Measurements from ENCODE around the gene ZNF688. TPM values are rescaled to one million over a fixed set of nuclear protein-coding genes. Genes with fewer than 3 reads are reported as not detected.
A peak's percentile ranks its signal among the peaks of the same experiment; 100 is the strongest.

The ZNF688 gene
- total RNA-seq, 3 donors from 2014 or later (not counting 1 experiment from before 2014, with no cell fraction given) = 10.1 to 16.9 (median 16.5) TPM

- under 1% methylated on average over 66 of the region's 73 CpGs for WGBS (ENCODE audit: insufficient coverage)
- Histone ChIP-seq H3K4me1 (ENCODE audit: control insufficient read depth, insufficient read depth, low read length) (peaks cover 18% of the 10 kb centered on the region), H3K4me3 (ENCODE audit: low read length) (peak within 1 kb of the TSS; percentile 81), H3K27me3 (ENCODE audit: control insufficient read depth, insufficient read depth, low read length) (no peaks in the 10 kb centered on the region), H3K36me3 (ENCODE audit: control insufficient read depth, insufficient read depth, low read length) (peaks cover 11% of the 10 kb centered on the region), H3K9me3 (ENCODE audit: control insufficient read depth, insufficient read depth, low read length) (no peaks in the 10 kb centered on the region), H3K27ac (ENCODE audit: low read length) (peak within 1 kb of the TSS; percentile 75)
- no peak for TF ChIP-seq CTCF (IDR thresholded peaks at IDR 0.05)
- H3K27ac Mint-ChIP-seq = peak within 1 kb of the TSS; percentile 67 to 88
- peaks cover 8% of the 10 kb centered on the region for H3K36me3 Mint-ChIP-seq
- intact Hi-C loops (cut with micrococcal nuclease) = loop anchor here (2.0 kb wide), 1 partner anchor 33 kb away; the partner anchor contains the start of gene ZNF764
- DNase-seq (peak in 1 of 2 donors; percentile 51), ATAC-seq (peak; percentile 46 to 57 (median 48))
- peak within 1 kb of the TSS; percentile 84 for H3K4me3 Mint-ChIP-seq
- H3K27me3 Mint-ChIP-seq (ENCODE audit: low read depth in 2 of 2) = no peaks in the 10 kb centered on the region
- H3K9me3 Mint-ChIP-seq = no peaks in the 10 kb centered on the region
- H3K4me1 Mint-ChIP-seq = peaks cover 14 to 29% of the 10 kb centered on the region in 2 donors
Observed at GRCh38 chr16:30526137-30526822, 45.2 kb downstream of the ZNF688 start, which contains the start of gene ZNF768. Gene ZNF768 (minus strand): TSS chr16:30526566. CDS start chr16:30526413, 153 bp downstream.

DNA sequence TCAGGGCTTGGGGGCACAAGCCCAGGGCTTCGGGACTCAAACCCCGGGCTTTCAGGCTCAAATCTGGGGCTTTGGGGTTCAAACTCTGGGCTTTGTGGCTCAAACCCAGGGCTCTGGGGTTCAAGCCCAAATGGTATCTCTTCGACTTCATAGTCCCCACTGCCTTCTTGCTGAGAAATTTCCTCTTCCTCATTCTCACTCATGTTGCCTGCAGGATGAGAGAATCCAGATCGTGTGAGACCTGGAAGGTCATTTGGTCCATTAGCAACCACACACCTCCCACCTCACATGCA lies 45.7 kb downstream of the ZNF688 start:
- H3K36me3 Mint-ChIP-seq = peaks cover 8% of the 10 kb centered on the region
- H3K9me3 Mint-ChIP-seq = no peaks in the 10 kb centered on the region
- ATAC-seq (no peak), DNase-seq (no peak)
- peak overlapping the region; percentile 76 for H3K4me3 Mint-ChIP-seq
- peaks cover 18% of the 10 kb centered on the region for H3K4me1 ChIP-seq (ENCODE audit: control insufficient read depth, insufficient read depth, low read length)
- H3K4me1 Mint-ChIP-seq = peaks cover 14 to 29% of the 10 kb centered on the region in 2 donors
- no peaks in the 10 kb centered on the region for H3K27me3 ChIP-seq (ENCODE audit: control insufficient read depth, insufficient read depth, low read length)
- H3K27me3 Mint-ChIP-seq (ENCODE audit: low read depth in 2 of 2) = no peaks in the 10 kb centered on the region
- WGBS (ENCODE audit: insufficient coverage) = 51% methylated on average over 4 of the region's 4 CpGs
- peak overlapping the region; percentile 50 for H3K4me3 ChIP-seq (ENCODE audit: low read length)
- no peaks in the 10 kb centered on the region for H3K9me3 ChIP-seq (ENCODE audit: control insufficient read depth, insufficient read depth, low read length)
- TF ChIP-seq CTCF (IDR thresholded peaks at IDR 0.05) = no peak
- H3K36me3 ChIP-seq (ENCODE audit: control insufficient read depth, insufficient read depth, low read length) = peaks cover 11% of the 10 kb centered on the region
- intact Hi-C loops (cut with micrococcal nuclease) = loop anchor here (2.0 kb wide), 1 partner anchor 33 kb away; the partner anchor contains the start of gene ZNF764
- peak overlapping the region; percentile 8 for H3K27ac ChIP-seq (ENCODE audit: low read length)
- H3K27ac Mint-ChIP-seq = no peak overlapping the region

- no peak for TF ChIP-seq CTCF (IDR thresholded peaks at IDR 0.05)
- H3K4me3 Mint-ChIP-seq = peak overlapping the region; percentile 40
- Histone ChIP-seq H3K27ac (ENCODE audit: low read length) (no peak overlapping the region), H3K4me1 (ENCODE audit: control insufficient read depth, insufficient read depth, low read length) (peaks cover 18% of the 10 kb centered on the region), H3K27me3 (ENCODE audit: control insufficient read depth, insufficient read depth, low read length) (no peaks in the 10 kb centered on the region), H3K36me3 (ENCODE audit: control insufficient read depth, insufficient read depth, low read length) (peaks cover 19% of the 10 kb centered on the region), H3K9me3 (ENCODE audit: control insufficient read depth, insufficient read depth, low read length) (no peaks in the 10 kb centered on the region), H3K4me3 (ENCODE audit: low read length) (no peak overlapping the region)
- DNase-seq = no peak
- peaks cover 8% of the 10 kb centered on the region for H3K36me3 Mint-ChIP-seq
- intact Hi-C loops (cut with micrococcal nuclease) = no loop called here
- ATAC-seq = no peak
- H3K27me3 Mint-ChIP-seq (ENCODE audit: low read depth in 2 of 2) = no peaks in the 10 kb centered on the region
- no peaks in the 10 kb centered on the region for H3K9me3 Mint-ChIP-seq
- H3K27ac Mint-ChIP-seq = peak overlapping the region in 1 of 2 donors; percentile 14
- H3K4me1 Mint-ChIP-seq = peaks cover 14 to 29% of the 10 kb centered on the region in 2 donors
- WGBS (ENCODE audit: insufficient coverage) = 96% methylated on average over 60 of the region's 60 CpGs
Observed at GRCh38 chr16:30524575-30525568, 46.6 kb downstream of the ZNF688 start.
